ENCODE data around the gene TREX2. TPM values are rescaled to one million over a fixed set of nuclear protein-coding genes. Genes with fewer than 3 reads are reported as not detected.

Gene TREX2
- total and polyA plus RNA-seq, 2 of the 8 experiments (the other 6 are each of a cell fraction or from before 2014, with no cell fraction given), result 0.71 to 0.80 TPM

DNA sequence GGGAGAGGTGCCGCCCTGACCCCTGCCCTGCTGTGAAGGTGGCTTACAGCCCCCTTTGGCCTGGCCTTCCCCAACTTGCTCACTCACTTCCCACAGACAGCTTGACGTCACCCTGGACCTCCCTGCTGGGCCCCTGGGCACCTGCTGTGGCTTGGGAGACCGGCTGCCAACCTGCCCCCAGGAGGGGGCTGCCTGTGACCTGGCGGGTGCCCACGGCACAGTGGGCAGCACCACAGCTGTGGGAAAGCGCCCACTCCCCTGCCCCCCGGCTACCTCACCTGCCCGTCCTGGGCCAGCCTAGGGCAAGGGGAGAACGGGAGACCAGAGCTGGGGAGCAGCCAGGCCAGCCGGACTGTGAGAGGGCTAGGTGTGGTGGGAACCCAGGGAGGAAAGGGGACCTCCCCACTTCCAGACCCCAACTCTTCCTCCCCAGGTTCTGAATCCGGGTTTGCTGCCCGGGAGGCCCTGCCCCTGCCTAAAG, 36.9 kb downstream of the TREX2 start (continued):
- TF ChIP-seq, protein P1, sequence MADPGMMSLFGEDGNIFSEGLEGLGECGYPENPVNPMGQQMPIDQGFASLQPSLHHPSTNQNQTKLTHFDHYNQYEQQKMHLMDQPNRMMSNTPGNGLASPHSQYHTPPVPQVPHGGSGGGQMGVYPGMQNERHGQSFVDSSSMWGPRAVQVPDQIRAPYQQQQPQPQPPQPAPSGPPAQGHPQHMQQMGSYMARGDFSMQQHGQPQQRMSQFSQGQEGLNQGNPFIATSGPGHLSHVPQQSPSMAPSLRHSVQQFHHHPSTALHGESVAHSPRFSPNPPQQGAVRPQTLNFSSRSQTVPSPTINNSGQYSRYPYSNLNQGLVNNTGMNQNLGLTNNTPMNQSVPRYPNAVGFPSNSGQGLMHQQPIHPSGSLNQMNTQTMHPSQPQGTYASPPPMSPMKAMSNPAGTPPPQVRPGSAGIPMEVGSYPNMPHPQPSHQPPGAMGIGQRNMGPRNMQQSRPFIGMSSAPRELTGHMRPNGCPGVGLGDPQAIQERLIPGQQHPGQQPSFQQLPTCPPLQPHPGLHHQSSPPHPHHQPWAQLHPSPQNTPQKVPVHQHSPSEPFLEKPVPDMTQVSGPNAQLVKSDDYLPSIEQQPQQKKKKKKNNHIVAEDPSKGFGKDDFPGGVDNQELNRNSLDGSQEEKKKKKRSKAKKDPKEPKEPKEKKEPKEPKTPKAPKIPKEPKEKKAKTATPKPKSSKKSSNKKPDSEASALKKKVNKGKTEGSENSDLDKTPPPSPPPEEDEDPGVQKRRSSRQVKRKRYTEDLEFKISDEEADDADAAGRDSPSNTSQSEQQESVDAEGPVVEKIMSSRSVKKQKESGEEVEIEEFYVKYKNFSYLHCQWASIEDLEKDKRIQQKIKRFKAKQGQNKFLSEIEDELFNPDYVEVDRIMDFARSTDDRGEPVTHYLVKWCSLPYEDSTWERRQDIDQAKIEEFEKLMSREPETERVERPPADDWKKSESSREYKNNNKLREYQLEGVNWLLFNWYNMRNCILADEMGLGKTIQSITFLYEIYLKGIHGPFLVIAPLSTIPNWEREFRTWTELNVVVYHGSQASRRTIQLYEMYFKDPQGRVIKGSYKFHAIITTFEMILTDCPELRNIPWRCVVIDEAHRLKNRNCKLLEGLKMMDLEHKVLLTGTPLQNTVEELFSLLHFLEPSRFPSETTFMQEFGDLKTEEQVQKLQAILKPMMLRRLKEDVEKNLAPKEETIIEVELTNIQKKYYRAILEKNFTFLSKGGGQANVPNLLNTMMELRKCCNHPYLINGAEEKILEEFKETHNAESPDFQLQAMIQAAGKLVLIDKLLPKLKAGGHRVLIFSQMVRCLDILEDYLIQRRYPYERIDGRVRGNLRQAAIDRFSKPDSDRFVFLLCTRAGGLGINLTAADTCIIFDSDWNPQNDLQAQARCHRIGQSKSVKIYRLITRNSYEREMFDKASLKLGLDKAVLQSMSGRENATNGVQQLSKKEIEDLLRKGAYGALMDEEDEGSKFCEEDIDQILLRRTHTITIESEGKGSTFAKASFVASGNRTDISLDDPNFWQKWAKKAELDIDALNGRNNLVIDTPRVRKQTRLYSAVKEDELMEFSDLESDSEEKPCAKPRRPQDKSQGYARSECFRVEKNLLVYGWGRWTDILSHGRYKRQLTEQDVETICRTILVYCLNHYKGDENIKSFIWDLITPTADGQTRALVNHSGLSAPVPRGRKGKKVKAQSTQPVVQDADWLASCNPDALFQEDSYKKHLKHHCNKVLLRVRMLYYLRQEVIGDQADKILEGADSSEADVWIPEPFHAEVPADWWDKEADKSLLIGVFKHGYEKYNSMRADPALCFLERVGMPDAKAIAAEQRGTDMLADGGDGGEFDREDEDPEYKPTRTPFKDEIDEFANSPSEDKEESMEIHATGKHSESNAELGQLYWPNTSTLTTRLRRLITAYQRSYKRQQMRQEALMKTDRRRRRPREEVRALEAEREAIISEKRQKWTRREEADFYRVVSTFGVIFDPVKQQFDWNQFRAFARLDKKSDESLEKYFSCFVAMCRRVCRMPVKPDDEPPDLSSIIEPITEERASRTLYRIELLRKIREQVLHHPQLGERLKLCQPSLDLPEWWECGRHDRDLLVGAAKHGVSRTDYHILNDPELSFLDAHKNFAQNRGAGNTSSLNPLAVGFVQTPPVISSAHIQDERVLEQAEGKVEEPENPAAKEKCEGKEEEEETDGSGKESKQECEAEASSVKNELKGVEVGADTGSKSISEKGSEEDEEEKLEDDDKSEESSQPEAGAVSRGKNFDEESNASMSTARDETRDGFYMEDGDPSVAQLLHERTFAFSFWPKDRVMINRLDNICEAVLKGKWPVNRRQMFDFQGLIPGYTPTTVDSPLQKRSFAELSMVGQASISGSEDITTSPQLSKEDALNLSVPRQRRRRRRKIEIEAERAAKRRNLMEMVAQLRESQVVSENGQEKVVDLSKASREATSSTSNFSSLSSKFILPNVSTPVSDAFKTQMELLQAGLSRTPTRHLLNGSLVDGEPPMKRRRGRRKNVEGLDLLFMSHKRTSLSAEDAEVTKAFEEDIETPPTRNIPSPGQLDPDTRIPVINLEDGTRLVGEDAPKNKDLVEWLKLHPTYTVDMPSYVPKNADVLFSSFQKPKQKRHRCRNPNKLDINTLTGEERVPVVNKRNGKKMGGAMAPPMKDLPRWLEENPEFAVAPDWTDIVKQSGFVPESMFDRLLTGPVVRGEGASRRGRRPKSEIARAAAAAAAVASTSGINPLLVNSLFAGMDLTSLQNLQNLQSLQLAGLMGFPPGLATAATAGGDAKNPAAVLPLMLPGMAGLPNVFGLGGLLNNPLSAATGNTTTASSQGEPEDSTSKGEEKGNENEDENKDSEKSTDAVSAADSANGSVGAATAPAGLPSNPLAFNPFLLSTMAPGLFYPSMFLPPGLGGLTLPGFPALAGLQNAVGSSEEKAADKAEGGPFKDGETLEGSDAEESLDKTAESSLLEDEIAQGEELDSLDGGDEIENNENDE (IDR thresholded peaks at IDR 0.05; ENCODE audit: insufficient replicate concordance, low read length), result no peak
- TF ChIP-seq CEBPB (IDR thresholded peaks at IDR 0.05; ENCODE audit: low read depth, low read length) (no peak), USF2 (IDR thresholded peaks at IDR 0.05; ENCODE audit: low read length) (no peak), CBX5 (IDR thresholded peaks at IDR 0.05; ENCODE audit: low read depth, low read length) (no peak), MAFK (IDR thresholded peaks at IDR 0.05; ENCODE audit: low read depth, low read length) (no peak), SIN3A (conservative IDR thresholded peaks at IDR 0.05 in 1 of 2, IDR thresholded peaks at IDR 0.05 in 1 of 2; ENCODE audit: low read depth in 1 of 2, low read length in 2 of 2) (no peak), E2F6 (IDR thresholded peaks at IDR 0.05) (no peak), TEAD4 (IDR thresholded peaks at IDR 0.05; ENCODE audit: low read depth, low read length) (no peak), TAF7 (optimal IDR thresholded peaks at IDR 0.05; ENCODE audit: borderline replicate concordance, low read depth, low read length) (no peak), CHD2 (IDR thresholded peaks at IDR 0.05; ENCODE audit: low read length) (no peak)

Data from H1 (cell line).